Anterior cingulate cortex (tissue), 58 donors: ENCODE results near the gene AFAP1L1.

Experiments used
- DNase-seq, 58 donors: peaks; one replicate each; lab custom pipeline; 2025; lab: John Stamatoyannopoulos, UW

AFAP1L1 gene

GRCh38 chr5:149337736-149338135 is 66.1 kb downstream of the AFAP1L1 start:
- DNase-seq = no peak

- DNase-seq = no peak
Observed at GRCh38 chr5:149338364-149338763, 66.7 kb downstream of the AFAP1L1 start.

GRCh38 chr5:149340920-149341319 is 69.3 kb downstream of the AFAP1L1 start:
- no peak for DNase-seq

- no peak for DNase-seq
Observed at GRCh38 chr5:149341876-149342275, 70.2 kb downstream of the AFAP1L1 start.

- DNase-seq = no peak
Observed at GRCh38 chr5:149344151-149344550, 72.5 kb downstream of the AFAP1L1 start.

GRCh38 chr5:149345147-149345891 is 73.7 kb downstream of the AFAP1L1 start, which contains the start of gene GRPEL2:
TSS of gene GRPEL2 (plus strand) at chr5:149345499. CDS start at chr5:149345540, 41 bp downstream.
- DNase-seq = peak; percentile 75 to 98 (median 93)

- DNase-seq = peak in 1 of 58 donors; percentile 26
Observed at GRCh38 chr5:149345892-149346222, 74.2 kb downstream of the AFAP1L1 start.

GRCh38 chr5:149348518-149348917 is 76.9 kb downstream of the AFAP1L1 start:
- DNase-seq = no peak

GRCh38 chr5:149349382-149349781 is 77.7 kb downstream of the AFAP1L1 start:
- DNase-seq = no peak

- no peak for DNase-seq
Observed at GRCh38 chr5:149352169-149352568, 80.5 kb downstream of the AFAP1L1 start.

GRCh38 chr5:149353911-149354310 is 82.3 kb downstream of the AFAP1L1 start:
- no peak for DNase-seq

GRCh38 chr5:149355688-149356087 is 84.0 kb downstream of the AFAP1L1 start:
- no peak for DNase-seq

GRCh38 chr5:149356391-149356790 is 84.7 kb downstream of the AFAP1L1 start:
- no peak for DNase-seq

- DNase-seq = peak; percentile 59 to 99 (median 95)
Observed at GRCh38 chr5:149357370-149358293, 86.0 kb downstream of the AFAP1L1 start, which contains the start of gene PCYOX1L. TSS of gene PCYOX1L (plus strand) at chr5:149358046. CDS start at chr5:149358069, 23 bp downstream.

GRCh38 chr5:149358294-149358651 is 86.6 kb downstream of the AFAP1L1 start:
- peak in 31 of 58 donors; percentile 19 to 78 (median 52) for DNase-seq

- DNase-seq = peak in 11 of 58 donors; percentile 11 to 44 (median 23)
Observed at GRCh38 chr5:149358868-149359495, 87.3 kb downstream of the AFAP1L1 start.

- DNase-seq = no peak
Observed at GRCh38 chr5:149360272-149360671, 88.6 kb downstream of the AFAP1L1 start.

GRCh38 chr5:149362541-149362940 is 90.9 kb downstream of the AFAP1L1 start:
- no peak for DNase-seq

- DNase-seq = no peak
Observed at GRCh38 chr5:149363358-149363757, 91.7 kb downstream of the AFAP1L1 start.

GRCh38 chr5:149363936-149364335 is 92.3 kb downstream of the AFAP1L1 start:
- no peak for DNase-seq

GRCh38 chr5:149364719-149365118 is 93.1 kb downstream of the AFAP1L1 start:
- no peak for DNase-seq
